Ishikawa (cell line): Measurements from ENCODE around the gene HOXC11.

ENCODE experiments used
- CEBPB ChIP-seq: IDR thresholded peaks from 2 replicates; pipeline ENCODE4 v1.6.1; 2012
- CREB1 ChIP-seq: IDR thresholded peaks from 2 replicates; pipeline ENCODE4 v1.6.1; 2012; ENCODE audit warnings: low read depth
- EGR1 ChIP-seq: IDR thresholded peaks from 2 replicates; pipeline ENCODE4 v1.6.1; 2012
- EP300 ChIP-seq: IDR thresholded peaks from 2 replicates; pipeline ENCODE4 v1.6.1; 2012; ENCODE audit warnings: borderline replicate concordance
- FOXM1 ChIP-seq: IDR thresholded peaks from 2 replicates; pipeline ENCODE4 v1.6.1; 2012; ENCODE audit warnings: low read depth, borderline replicate concordance
- MAX ChIP-seq: IDR thresholded peaks from 2 replicates; pipeline ENCODE4 v1.6.1; 2012
- NFIC ChIP-seq: IDR thresholded peaks from 2 replicates; pipeline ENCODE4 v1.6.1; 2012
- RAD21 ChIP-seq: IDR thresholded peaks from 2 replicates; pipeline ENCODE4 v1.6.1; 2012; ENCODE audit warnings: low read depth
- REST ChIP-seq: IDR thresholded peaks from 2 replicates; pipeline ENCODE4 v1.6.1; 2012; ENCODE audit warnings: low read depth, mild to moderate bottlenecking
- TAF1 ChIP-seq: IDR thresholded peaks from 2 replicates; pipeline ENCODE4 v1.6.1; 2012; ENCODE audit warnings: low read depth, mild to moderate bottlenecking
- TCF12 ChIP-seq: IDR thresholded peaks from 2 replicates; pipeline ENCODE4 v1.6.1; 2012; ENCODE audit warnings: low read depth
- TEAD4 ChIP-seq: IDR thresholded peaks from 2 replicates; pipeline ENCODE4 v1.6.1; 2012
- USF1 ChIP-seq: IDR thresholded peaks from 2 replicates; pipeline ENCODE4 v1.6.1; 2012
- YY1 ChIP-seq: IDR thresholded peaks from 2 replicates; pipeline ENCODE4 v1.6.1; 2012; ENCODE audit warnings: low read depth
- ZBTB7A ChIP-seq: IDR thresholded peaks from 2 replicates; pipeline ENCODE4 v1.6.1; 2012; ENCODE audit warnings: low read depth

Gene HOXC11

GRCh38 chr12:53988541-53989226, 15.8 kb downstream of the HOXC11 start:
- TF ChIP-seq CREB1 (no peak), YY1 (no peak), TCF12 (no peak), NFIC (no peak), ZBTB7A (no peak), CEBPB (no peak), FOXM1 (no peak), RAD21 (no peak), REST (no peak), TAF1 (no peak), MAX (no peak), EP300 (no peak), EGR1 (no peak), USF1 (no peak), TEAD4 (no peak)

GRCh38 chr12:53989227-53990113, 16.5 kb downstream of the HOXC11 start:
- TF ChIP-seq RAD21 (peak; percentile 56), TAF1 (no peak)

GRCh38 chr12:53990311-53991076, 17.6 kb downstream of the HOXC11 start:
- TF ChIP-seq TCF12 (no peak), CREB1 (no peak), MAX (no peak), RAD21 (no peak), YY1 (no peak)

DNA sequence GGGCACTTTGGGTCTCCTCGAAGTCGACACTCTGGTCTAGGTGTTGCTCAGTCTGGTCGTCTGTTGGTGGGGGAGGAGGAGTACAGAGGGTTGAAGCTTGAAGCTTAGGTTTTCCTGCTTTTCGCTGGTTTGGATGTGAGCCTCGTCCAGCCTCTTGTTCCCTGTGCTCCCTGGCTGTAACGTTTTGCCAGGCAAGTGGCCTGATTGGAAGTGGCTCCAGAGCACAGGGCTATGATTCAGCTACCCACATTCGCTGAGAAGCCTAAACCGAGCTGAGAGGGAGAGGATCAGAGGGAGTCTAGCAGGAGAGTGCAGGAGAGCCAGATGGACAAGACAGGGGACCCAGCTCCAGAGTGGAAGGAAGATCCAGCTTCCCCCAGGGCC, 18.1 kb downstream of the HOXC11 start:
- no peak for TF ChIP-seq REST
- no peak for TF ChIP-seq MAX
- TF ChIP-seq YY1 = no peak
- TF ChIP-seq FOXM1 = no peak
- no peak for TF ChIP-seq TEAD4
- TF ChIP-seq CEBPB = no peak
- no peak for TF ChIP-seq ZBTB7A
- TF ChIP-seq USF1 = no peak
- no peak for TF ChIP-seq RAD21

DNA sequence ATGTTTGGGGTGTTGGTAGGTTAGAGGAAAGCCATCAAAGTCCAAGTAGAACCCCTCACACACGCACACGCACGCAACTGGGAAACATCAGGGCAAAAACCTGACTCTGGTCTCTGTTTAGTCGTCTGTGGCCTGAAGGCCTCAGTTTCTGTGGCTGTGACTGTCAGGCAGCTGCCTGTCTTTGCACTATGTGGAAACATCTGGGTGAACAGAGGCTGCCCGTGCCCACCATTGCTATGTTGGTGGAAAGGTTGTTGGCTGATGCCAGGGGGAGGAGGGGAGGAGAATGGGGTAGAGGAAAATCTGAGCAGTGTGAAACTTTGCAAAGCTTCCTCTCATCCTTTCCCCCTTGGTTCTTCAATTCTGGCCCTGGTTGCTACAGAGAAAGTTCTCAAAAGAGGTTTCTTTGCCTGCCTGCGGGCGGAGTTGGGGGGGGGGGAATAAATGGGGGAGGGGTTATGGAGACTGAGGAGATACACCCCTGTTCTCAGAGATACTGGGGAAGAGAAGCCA, 19.5 kb downstream of the HOXC11 start:
- TF ChIP-seq REST (no peak), EGR1 (no peak), TEAD4 (no peak), YY1 (no peak), CREB1 (no peak), MAX (no peak), EP300 (no peak), CEBPB (no peak)
